ENCODE measurements around the gene ZNF416.

GRCh38 chr19:57583521-57584416 is 5.1 kb upstream of the ZNF416 start, which contains the start of gene ZIK1:
- no peak for TF ChIP-seq CTCF (IDR thresholded peaks at IDR 0.05; ENCODE audit: low read depth, low read length)
- TF ChIP-seq POLR2A (IDR thresholded peaks at IDR 0.05; ENCODE audit: extremely low read depth, insufficient read length), result no peak
- no peak for TF ChIP-seq MAX (IDR thresholded peaks at IDR 0.05; ENCODE audit: low read depth, low read length)
- TF ChIP-seq MYC (IDR thresholded peaks at IDR 0.05; ENCODE audit: low read depth, low read length), result no peak

All from NB4 (cell line).